Adrenal gland (tissue), 5 donors: ENCODE results near the gene TMEM63B.

Source experiments
- CTCF ChIP-seq, 6 experiments: fragments of 450-650 bp in 4 of 6; fragments of 200-600 bp in 2 of 6; sonication (generic) in 1 of 6; IDR thresholded peaks; 1 replicate in 5 of 6; 2 replicates in 1 of 6; pipeline versions ENCODE4 v1.5.1 to v1.8.0; 2016 to 2021; ENCODE audit warnings: antibody characterized with exemption in 6 of 6, mild to moderate bottlenecking in 2 of 6, moderate library complexity in 1 of 6
- POLR2A ChIP-seq, 2 donors: fragments of 450-650 bp; IDR thresholded peaks; one replicate each; pipeline ENCODE4 v1.6.1; 2017; ENCODE audit warnings: antibody characterized with exemption in 2 of 2, mild to moderate bottlenecking in 2 of 2, moderate library complexity in 1 of 2
- donor health status: DM: no; HTN: no; CAD: no.

GRCh38 chr6:44110966-44111365, 16.4 kb upstream of the TMEM63B start:
- TF ChIP-seq CTCF (IDR thresholded peaks at IDR 0.05) (no peak), POLR2A (IDR thresholded peaks at IDR 0.05) (no peak)
